ENCODE data around the gene TIGD6. TPM values are rescaled to one million over a fixed set of nuclear protein-coding genes. Genes with fewer than 3 reads are reported as not detected.

Gene TIGD6
- total and polyA plus RNA-seq, 9 of the 15 experiments (the other 6 are each of a cell fraction or from before 2014, with no cell fraction given): 1.8 to 6.3 (median 3.9) TPM

DNA sequence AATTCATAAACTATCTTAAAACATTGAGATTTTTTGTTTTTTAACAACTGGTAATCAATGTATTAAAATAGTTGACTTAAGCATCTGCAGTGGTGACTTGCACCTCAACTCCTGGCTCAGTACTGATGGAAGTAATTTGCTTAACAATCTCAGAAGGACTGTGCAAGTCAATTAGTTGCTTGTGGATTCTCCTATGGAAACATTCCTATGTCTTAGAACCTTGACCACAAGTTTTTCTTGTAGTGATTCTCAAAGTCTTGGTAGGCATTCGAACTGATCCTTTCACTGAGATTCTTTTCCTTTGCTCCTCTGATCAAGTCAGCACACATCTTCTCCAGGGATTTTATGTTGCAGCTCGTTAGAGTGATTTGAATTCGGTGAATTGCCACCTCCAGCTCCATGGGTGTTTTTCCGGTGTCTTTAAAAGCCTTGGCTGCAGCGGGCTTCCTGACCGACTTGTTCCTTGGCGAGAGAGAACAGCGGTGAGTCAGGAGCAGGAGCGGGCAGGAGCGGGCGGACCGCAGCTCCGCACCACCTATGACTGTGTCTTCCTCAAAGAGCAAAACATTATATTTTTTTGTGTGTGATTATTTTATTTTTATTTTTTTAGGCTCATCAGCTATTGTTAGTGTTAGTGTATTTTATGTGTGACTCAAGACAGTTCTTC lies 21.2 kb upstream of the TIGD6 start:
- Histone ChIP-seq H3K9me1 (ENCODE audit: control insufficient read depth, insufficient read depth, low read length) (no peaks in the 10 kb centered on the region), H2AFZ (ENCODE audit: low read depth, low read length) (no peak overlapping the region), H3K79me2 (ENCODE audit: control insufficient read depth, insufficient read depth, low read length) (0 out of 3 replicates have a peak, but pooled peaks cover 6% of the 10 kb centered on the region), H3K4me3 (no peak overlapping the region), H4K20me1 (replicated peaks; ENCODE audit: control insufficient read depth, insufficient read depth, low read length) (no peaks in the 10 kb centered on the region), H3K4me2 (ENCODE audit: insufficient read depth, low read length) (no peak overlapping the region), H3K27ac (ENCODE audit: extremely low read depth, low read depth, low read length) (no peak overlapping the region), H3K4me1 (replicated peaks in 1 of 2; ENCODE audit: control insufficient read depth in 2 of 2, insufficient read depth in 2 of 2, low read length in 2 of 2) (peaks cover 4 to 19% of the 10 kb centered on the region in 2 experiments; a peak in 4 of 5 replicates), H3K36me3 (ENCODE audit: control insufficient read depth, insufficient read depth, low read length) (peaks cover 99% of the 10 kb centered on the region), H3K27me3 (ENCODE audit: control insufficient read depth in 2 of 2, insufficient read depth in 2 of 2, low read length in 2 of 2) (no peaks in the 10 kb centered on the region), H3K9ac (ENCODE audit: insufficient read depth in 1 of 2, low read depth in 2 of 2, low read length in 2 of 2) (no peak overlapping the region), H3K9me3 (replicated peaks; ENCODE audit: control insufficient read depth, insufficient read depth, low read depth, low read length) (no peaks in the 10 kb centered on the region)
- WGBS (ENCODE audit: insufficient coverage, low coverage, missing lambda C conversion rate): 96% methylated on average over 12 of the region's 13 CpGs
- no TSS peak for BruUV-seq (replicated peaks)
- TF ChIP-seq, protein P1, sequence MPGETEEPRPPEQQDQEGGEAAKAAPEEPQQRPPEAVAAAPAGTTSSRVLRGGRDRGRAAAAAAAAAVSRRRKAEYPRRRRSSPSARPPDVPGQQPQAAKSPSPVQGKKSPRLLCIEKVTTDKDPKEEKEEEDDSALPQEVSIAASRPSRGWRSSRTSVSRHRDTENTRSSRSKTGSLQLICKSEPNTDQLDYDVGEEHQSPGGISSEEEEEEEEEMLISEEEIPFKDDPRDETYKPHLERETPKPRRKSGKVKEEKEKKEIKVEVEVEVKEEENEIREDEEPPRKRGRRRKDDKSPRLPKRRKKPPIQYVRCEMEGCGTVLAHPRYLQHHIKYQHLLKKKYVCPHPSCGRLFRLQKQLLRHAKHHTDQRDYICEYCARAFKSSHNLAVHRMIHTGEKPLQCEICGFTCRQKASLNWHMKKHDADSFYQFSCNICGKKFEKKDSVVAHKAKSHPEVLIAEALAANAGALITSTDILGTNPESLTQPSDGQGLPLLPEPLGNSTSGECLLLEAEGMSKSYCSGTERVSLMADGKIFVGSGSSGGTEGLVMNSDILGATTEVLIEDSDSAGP (CRISPR knock-in tag; IDR thresholded peaks at IDR 0.05): no peak
- TF ChIP-seq ZBTB11 (CRISPR knock-in tag; IDR thresholded peaks at IDR 0.05): no peak
- no peak for DNase-seq (ENCODE audit: extremely low read depth in 1 of 4, low spot score in 3 of 4)
- CTCF ChIA-PET (ENCODE audit: low intra/inter-chr PET ratio): no interaction called here
- ATAC-seq: no peak
- FAIRE-seq: no peak
- intact Hi-C loops (cut with micrococcal nuclease) (loop anchor here (10.0 kb wide), 2 partner anchors 93 to 333 kb away; partner anchors contain the start of gene TCOF1), in situ Hi-C loops (cut with MboI) (no loop called here)
- POLR2A ChIA-PET: interaction anchor here (1.0 to 1.6 kb wide), 5 partner anchors 9 to 28 kb away, joined by 3 to 7 read pairs (median 4); partner anchors contain the start of genes HMGXB3 and TIGD6
